SK-N-SH (cell line): ENCODE measurements around the gene KMT2E. TPM values are rescaled to one million over a fixed set of nuclear protein-coding genes. Genes with fewer than 3 reads are reported as not detected.

Experiments used
- CTCF ChIA-PET: fragments of 300-600, 350-600 bp; formaldehyde crosslinking; extraction: SDS; loops from one replicate; lab custom pipeline; 2021; lab: Yijun Ruan, JAX
- POLR2A ChIA-PET: fragments of 350-600 bp; sonication (Branson Sonifier 250); formaldehyde crosslinking; extraction: SDS; loops from one replicate; lab custom pipeline; 2020; ENCODE audit warnings: antibody characterized with exemption, inconsistent platforms; lab: Yijun Ruan, JAX
- DNase-seq: peaks from one replicate; pipeline ENCODE4 v3.0.0; 2012
- H2AFZ ChIP-seq: fragments of 200-600 bp; sonication (generic); 2 replicates; pipeline ENCODE4 v1.8.1; 2016; ENCODE audit warnings: antibody characterized with exemption, mild to moderate bottlenecking, low read depth
- H3F3A ChIP-seq: fragments of 200-600 bp; sonication (generic); replicated peaks from 2 replicates; pipeline ENCODE3; 2016; ENCODE audit warnings: antibody characterized with exemption, mild to moderate bottlenecking; ENCODE audit not compliant: insufficient read depth
- H3K27ac ChIP-seq, 2 experiments: fragments of 200-500 bp in 1 of 2; fragments of 200-600 bp in 1 of 2; sonication (Bioruptor generic) in 1 of 2; sonication (generic), shearing (Covaris generic) in 1 of 2; 2 replicates each; pipeline versions ENCODE4 v1.5.1 to v1.6.1; 2014 to 2016; ENCODE audit warnings: low read depth in 2 of 2, inconsistent platforms in 1 of 2, low read length in 1 of 2, mild to moderate bottlenecking in 1 of 2, mixed read lengths in 1 of 2
- H3K27me3 ChIP-seq: fragments of 200-600 bp; sonication (generic), shearing (Covaris generic); 2 replicates; pipeline ENCODE4 v1.6.1; 2016; ENCODE audit warnings: mixed run types; ENCODE audit not compliant: insufficient read depth
- H3K36me3 ChIP-seq, 2 experiments: fragments of 200-500 bp in 1 of 2; fragments of 200-600 bp in 1 of 2; sonication (Bioruptor generic) in 1 of 2; sonication (generic) in 1 of 2; replicated peaks in 1 of 2; 2 replicates each; pipeline versions ENCODE3 to v1.5.1; 2014 to 2016; ENCODE audit warnings: low read length in 1 of 2, mild to moderate bottlenecking in 1 of 2; ENCODE audit not compliant: insufficient read depth in 2 of 2, control insufficient read depth in 1 of 2
- H3K4me1 ChIP-seq, 2 experiments: fragments of 200-500 bp in 1 of 2; fragments of 200-600 bp in 1 of 2; sonication (Bioruptor generic) in 1 of 2; sonication (generic), shearing (Covaris generic) in 1 of 2; 2 replicates each; pipeline versions ENCODE4 v1.5.1 to v1.6.1; 2014 to 2016; ENCODE audit warnings: low read depth in 1 of 2, low read length in 1 of 2, mixed run types in 1 of 2; ENCODE audit not compliant: insufficient read depth in 2 of 2, control insufficient read depth in 1 of 2
- H3K4me2 ChIP-seq: fragments of 200-600 bp; sonication (generic), shearing (Covaris generic); 2 replicates; pipeline ENCODE4 v1.6.1; 2017; ENCODE audit warnings: mixed run types
- H3K4me3 ChIP-seq, 2 experiments: fragments of 200-500 bp in 1 of 2; fragments of 200-600 bp in 1 of 2; sonication (Bioruptor generic) in 1 of 2; sonication (generic), shearing (Covaris generic) in 1 of 2; 2 replicates each; pipeline versions ENCODE4 v1.5.1 to v1.8.1; 2014 to 2016; ENCODE audit warnings: low read depth in 2 of 2, inconsistent platforms in 1 of 2, low read length in 1 of 2, mild to moderate bottlenecking in 1 of 2, mixed read lengths in 1 of 2, moderate library complexity in 1 of 2
- H3K79me2 ChIP-seq: fragments of 200-600 bp; sonication (generic); 2 replicates; pipeline ENCODE4 v1.8.1; 2017; ENCODE audit warnings: mild to moderate bottlenecking; ENCODE audit not compliant: insufficient read depth
- H3K9ac ChIP-seq: fragments of 200-600 bp; sonication (generic); 2 replicates; pipeline ENCODE4 v1.6.1; 2017; ENCODE audit warnings: mixed run types
- H3K9me2 ChIP-seq: fragments of 200-600 bp; sonication (generic); 2 replicates; pipeline ENCODE4 v1.6.1; 2017; ENCODE audit warnings: mixed run types
- H3K9me3 ChIP-seq: fragments of 200-600 bp; sonication (generic); 2 replicates; pipeline ENCODE4 v1.6.1; 2017; ENCODE audit warnings: mixed run types, mild to moderate bottlenecking, moderate library complexity
- H4K20me1 ChIP-seq: fragments of 200-600 bp; sonication (generic); 2 replicates; pipeline ENCODE4 v1.6.1; 2017; ENCODE audit warnings: mild to moderate bottlenecking, mixed run types; ENCODE audit not compliant: insufficient read depth
- CHD2 ChIP-seq: fragments of 150-350 bp; IDR thresholded peaks from 2 replicates; pipeline ENCODE4 v1.6.1; 2018; ENCODE audit warnings: low read length; ENCODE audit not compliant: partially characterized antibody
- ELF1 ChIP-seq: IDR thresholded peaks from 2 replicates; pipeline ENCODE4 v1.4.0; 2012
- EP300 ChIP-seq, 2 experiments: IDR thresholded peaks; 2 replicates each; pipeline versions ENCODE4 v1.4.0 to v1.6.1; 2012; ENCODE audit warnings: borderline replicate concordance in 1 of 2, low read depth in 1 of 2, low read length in 1 of 2
- EZH2phosphoT487 ChIP-seq: fragments of 200-600 bp; sonication (generic); IDR thresholded peaks from 2 replicates; pipeline ENCODE4 v1.6.1; 2017; ENCODE audit warnings: low read depth, mixed run types, mild to moderate bottlenecking, antibody characterized with exemption, moderate library complexity, borderline replicate concordance
- FOSL2 ChIP-seq: IDR thresholded peaks from 2 replicates; pipeline ENCODE4 v1.4.0; 2012; ENCODE audit warnings: low read depth, mild to moderate bottlenecking, moderate library complexity, borderline replicate concordance
- FOXM1 ChIP-seq: IDR thresholded peaks from 2 replicates; pipeline ENCODE4 v1.4.0; 2012; ENCODE audit warnings: low read depth, mild to moderate bottlenecking
- GABPA ChIP-seq: IDR thresholded peaks from 2 replicates; pipeline ENCODE4 v1.4.0; 2012; ENCODE audit warnings: low read depth, mild to moderate bottlenecking
- GATA2 ChIP-seq: sonication (generic); formaldehyde crosslinking; IDR thresholded peaks from 2 replicates; pipeline ENCODE4 v1.5.0; 2020; ENCODE audit warnings: mild to moderate bottlenecking, missing genetic modification reagents
- JUND ChIP-seq: IDR thresholded peaks from 2 replicates; pipeline ENCODE4 v1.4.0; 2012
- MEF2A ChIP-seq: IDR thresholded peaks from 2 replicates; pipeline ENCODE4 v1.4.0; 2012; ENCODE audit warnings: low read depth, borderline replicate concordance
- MXI1 ChIP-seq: IDR thresholded peaks from 2 replicates; pipeline ENCODE4 v1.6.1; 2012; ENCODE audit warnings: mild to moderate bottlenecking, low read depth, low read length, improper control_type of control experiment
- NFIC ChIP-seq: IDR thresholded peaks from 2 replicates; pipeline ENCODE4 v1.4.0; 2012; ENCODE audit warnings: borderline replicate concordance
- NRF1 ChIP-seq: IDR thresholded peaks from 2 replicates; pipeline ENCODE4 v1.6.1; 2012; ENCODE audit warnings: low read depth, mild to moderate bottlenecking, low read length
- POLR2AphosphoS5 ChIP-seq: IDR thresholded peaks from 2 replicates; pipeline ENCODE4 v1.6.1; 2012; ENCODE audit warnings: low read depth, low read length
- RAD21 ChIP-seq: IDR thresholded peaks from 2 replicates; pipeline ENCODE4 v1.6.1; 2012; ENCODE audit warnings: mild to moderate bottlenecking, low read length
- RCOR1 ChIP-seq: fragments of 150-350 bp; IDR thresholded peaks from 2 replicates; pipeline ENCODE4 v1.6.1; 2017; ENCODE audit warnings: antibody characterized with exemption, low read length
- RFX5 ChIP-seq: IDR thresholded peaks from 2 replicates; pipeline ENCODE4 v1.6.1; 2012; ENCODE audit warnings: mild to moderate bottlenecking, improper control_type of control experiment, low read length
- RXRA ChIP-seq: IDR thresholded peaks from 2 replicates; pipeline ENCODE4 v1.4.0; 2012; ENCODE audit warnings: low read depth, mild to moderate bottlenecking, borderline replicate concordance
- SIN3A ChIP-seq: IDR thresholded peaks from 2 replicates; pipeline ENCODE4 v1.6.1; 2012; ENCODE audit warnings: low read depth, mild to moderate bottlenecking, low read length, moderate library complexity, borderline replicate concordance
- SMC3 ChIP-seq: IDR thresholded peaks from 2 replicates; pipeline ENCODE4 v1.6.1; 2012; ENCODE audit warnings: low read depth, low read length, improper control_type of control experiment
- TAF1 ChIP-seq: IDR thresholded peaks from 2 replicates; pipeline ENCODE4 v1.6.1; 2012; ENCODE audit warnings: low read depth, mild to moderate bottlenecking, low read length, moderate library complexity, borderline replicate concordance
- TEAD4 ChIP-seq: IDR thresholded peaks from 2 replicates; pipeline ENCODE4 v1.4.0; 2012; ENCODE audit warnings: mild to moderate bottlenecking, borderline replicate concordance; ENCODE audit not compliant: insufficient read depth
- YY1 ChIP-seq: IDR thresholded peaks from 2 replicates; pipeline ENCODE4 v1.4.0; 2012; ENCODE audit warnings: low read depth, mild to moderate bottlenecking
- WGBS: methylation state at CpG from one replicate; pipeline ENCODE4 v1.1.6; 2017; ENCODE audit warnings: low lambda C conversion rate; 5-methylcytosine and 5-hydroxymethylcytosine counted together
- polyA plus RNA-seq, 3 experiments: library from polyadenylated mRNA; depleted of rRNA; stranded (reverse); fragments of >200 nt; gene quantifications; 2 replicates each; pipeline ENCODE4 v1.2.3, GENCODE V29; 2012
- TF ChIP-seq, protein P1 (sequence below): IDR thresholded peaks from 2 replicates; pipeline ENCODE4 v1.4.0; 2012; ENCODE audit warnings: low read depth, borderline replicate concordance
- TF ChIP-seq, protein P2 (sequence below): fragments of 150-350 bp; IDR thresholded peaks from 2 replicates; pipeline ENCODE4 v1.6.1; 2016; ENCODE audit warnings: mild to moderate bottlenecking, low read depth, low read length
- TF ChIP-seq, protein P3 (sequence below): fragments of 150-350 bp; IDR thresholded peaks from 2 replicates; pipeline ENCODE4 v1.6.1; 2017; ENCODE audit warnings: antibody characterized with exemption, low read length, low read depth, borderline replicate concordance

KMT2E gene
- polyA plus RNA-seq, 1 of the 3 experiments (the other 2 are of a cell fraction): 6.4 TPM

DNA sequence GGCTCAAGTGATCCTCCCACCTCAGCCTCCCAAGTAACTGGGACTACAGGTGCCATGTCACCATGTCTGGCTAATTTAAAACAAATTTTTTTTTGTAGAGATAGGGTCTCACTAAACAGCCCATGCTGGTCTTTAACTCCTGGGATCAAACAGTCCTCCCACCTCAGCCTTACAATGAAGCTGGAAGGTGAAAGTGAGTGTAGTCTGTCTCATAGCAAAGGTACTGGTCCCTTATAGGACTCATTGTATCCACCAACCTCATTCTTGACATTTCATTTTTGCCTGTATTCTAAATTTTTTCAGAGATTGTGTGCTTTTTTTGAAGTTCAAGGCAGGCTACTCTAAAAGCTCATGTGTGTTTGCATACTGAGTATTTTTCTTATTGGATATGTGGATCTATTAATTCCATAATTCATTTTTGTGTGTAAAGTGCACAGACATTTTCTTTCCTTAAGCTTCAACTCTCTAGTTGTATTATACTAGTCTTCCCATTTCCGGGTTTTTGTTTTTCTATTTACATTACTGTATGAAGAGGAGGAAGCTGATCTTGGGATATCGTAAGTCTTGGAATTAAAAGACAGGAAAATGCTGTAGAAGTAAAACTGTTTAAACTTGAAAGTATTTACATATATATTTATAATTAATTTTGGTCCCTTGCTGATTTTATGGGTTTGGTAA, 13.3 kb downstream of the KMT2E start:
- TF ChIP-seq TEAD4 (no peak), RAD21 (no peak), RXRA (no peak), SMC3 (no peak), NFIC (no peak), MXI1 (no peak), EZH2phosphoT487 (no peak), RFX5 (no peak), JUND (no peak), MEF2A (no peak), RCOR1 (no peak), FOXM1 (no peak), POLR2AphosphoS5 (no peak), YY1 (no peak), TAF1 (no peak)
- Histone ChIP-seq H2AFZ (no peak overlapping the region), H3K27ac (no peak overlapping the region), H3K27me3 (no peaks in the 10 kb centered on the region), H3F3A (peaks cover 15% of the 10 kb centered on the region), H4K20me1 (peaks cover 100% of the 10 kb centered on the region), H3K36me3 (peaks cover 0 to 6% of the 10 kb centered on the region in 2 experiments), H3K4me2 (no peak overlapping the region), H3K9ac (no peak overlapping the region), H3K4me3 (no peak overlapping the region), H3K79me2 (peaks cover 100% of the 10 kb centered on the region), H3K9me2 (no peaks in the 10 kb centered on the region), H3K4me1 (peaks cover 4 to 19% of the 10 kb centered on the region in 2 experiments; a peak in 2 of 4 replicates), H3K9me3 (no peaks in the 10 kb centered on the region)
- no peak for DNase-seq
- WGBS: 90% methylated on average over 2 of the region's 2 CpGs
- ChIA-PET CTCF (interaction anchor here (1.3 to 2.3 kb wide), 3 partner anchors 9 to 46 kb away, joined by 3 to 8 read pairs (median 5); no protein-coding TSS in a partner anchor), POLR2A (interaction anchor here (0.6 to 1.1 kb wide), 2 partner anchors 14 to 516 kb away, joined by 3 read pairs; partner anchors contain the start of gene KMT2E)

DNA sequence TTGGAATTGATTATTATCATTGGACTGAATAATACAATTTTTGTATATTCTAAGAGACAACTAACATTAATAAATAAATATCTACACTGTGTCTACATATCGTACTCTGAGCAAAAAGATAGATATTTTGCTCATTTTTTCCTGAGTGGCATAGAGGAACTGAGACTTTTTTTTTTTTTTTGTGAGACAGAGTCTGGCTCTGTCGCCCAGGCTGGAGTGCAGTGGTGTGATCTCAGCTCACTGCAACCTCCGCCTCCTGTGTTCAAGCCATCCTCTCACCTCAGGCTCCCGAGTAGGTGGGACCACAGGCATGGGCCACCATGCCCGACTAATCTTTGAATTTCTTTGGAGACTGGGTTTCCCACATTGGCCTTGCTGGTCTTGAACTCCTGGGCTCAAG, 14.0 kb downstream of the KMT2E start:
- Histone ChIP-seq H2AFZ (no peak overlapping the region), H3K4me2 (no peak overlapping the region), H3K27ac (no peak overlapping the region), H3K4me3 (no peak overlapping the region), H3F3A (peaks cover 20% of the 10 kb centered on the region), H3K27me3 (no peaks in the 10 kb centered on the region), H3K4me1 (peaks cover 3 to 19% of the 10 kb centered on the region in 2 experiments; a peak in 2 of 4 replicates), H3K79me2 (peaks cover 100% of the 10 kb centered on the region), H4K20me1 (peaks cover 100% of the 10 kb centered on the region), H3K9ac (no peak overlapping the region), H3K36me3 (peaks cover 0 to 5% of the 10 kb centered on the region in 2 experiments), H3K9me2 (no peaks in the 10 kb centered on the region), H3K9me3 (no peaks in the 10 kb centered on the region)
- CTCF ChIA-PET: interaction anchor here (0.9 to 1.3 kb wide), 3 partner anchors 8 to 47 kb away, joined by 3 read pairs; partner anchors contain the start of gene KMT2E
- DNase-seq: no peak
- POLR2A ChIA-PET: interaction anchor here (0.9 kb wide), 1 partner anchor 8 kb away, joined by 3 read pairs; no protein-coding TSS in a partner anchor
- 97% methylated on average over 5 of the region's 5 CpGs for WGBS
- TF ChIP-seq FOSL2 (no peak), FOXM1 (no peak), RAD21 (no peak), NRF1 (no peak), ELF1 (no peak), EZH2phosphoT487 (no peak), TEAD4 (no peak), GATA2 (CRISPR knock-in tag) (no peak), GABPA (no peak), JUND (no peak), SIN3A (no peak), RXRA (no peak), CHD2 (no peak), TAF1 (no peak), MEF2A (no peak), EP300 (IDR thresholded peaks at IDR 0.05; ENCODE audit: borderline replicate concordance in 1 of 2, low read depth in 1 of 2, low read length in 1 of 2) (no peak)
- TF ChIP-seq, protein P1, sequence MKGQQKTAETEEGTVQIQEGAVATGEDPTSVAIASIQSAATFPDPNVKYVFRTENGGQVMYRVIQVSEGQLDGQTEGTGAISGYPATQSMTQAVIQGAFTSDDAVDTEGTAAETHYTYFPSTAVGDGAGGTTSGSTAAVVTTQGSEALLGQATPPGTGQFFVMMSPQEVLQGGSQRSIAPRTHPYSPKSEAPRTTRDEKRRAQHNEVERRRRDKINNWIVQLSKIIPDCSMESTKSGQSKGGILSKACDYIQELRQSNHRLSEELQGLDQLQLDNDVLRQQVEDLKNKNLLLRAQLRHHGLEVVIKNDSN: no peak
- TF ChIP-seq, protein P2, sequence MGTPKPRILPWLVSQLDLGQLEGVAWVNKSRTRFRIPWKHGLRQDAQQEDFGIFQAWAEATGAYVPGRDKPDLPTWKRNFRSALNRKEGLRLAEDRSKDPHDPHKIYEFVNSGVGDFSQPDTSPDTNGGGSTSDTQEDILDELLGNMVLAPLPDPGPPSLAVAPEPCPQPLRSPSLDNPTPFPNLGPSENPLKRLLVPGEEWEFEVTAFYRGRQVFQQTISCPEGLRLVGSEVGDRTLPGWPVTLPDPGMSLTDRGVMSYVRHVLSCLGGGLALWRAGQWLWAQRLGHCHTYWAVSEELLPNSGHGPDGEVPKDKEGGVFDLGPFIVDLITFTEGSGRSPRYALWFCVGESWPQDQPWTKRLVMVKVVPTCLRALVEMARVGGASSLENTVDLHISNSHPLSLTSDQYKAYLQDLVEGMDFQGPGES: no peak
- TF ChIP-seq, protein P3, sequence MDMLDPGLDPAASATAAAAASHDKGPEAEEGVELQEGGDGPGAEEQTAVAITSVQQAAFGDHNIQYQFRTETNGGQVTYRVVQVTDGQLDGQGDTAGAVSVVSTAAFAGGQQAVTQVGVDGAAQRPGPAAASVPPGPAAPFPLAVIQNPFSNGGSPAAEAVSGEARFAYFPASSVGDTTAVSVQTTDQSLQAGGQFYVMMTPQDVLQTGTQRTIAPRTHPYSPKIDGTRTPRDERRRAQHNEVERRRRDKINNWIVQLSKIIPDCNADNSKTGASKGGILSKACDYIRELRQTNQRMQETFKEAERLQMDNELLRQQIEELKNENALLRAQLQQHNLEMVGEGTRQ: no peak
